ENCODE measurements around the gene CPED1.

The CPED1 gene

GRCh38 chr7:121329191-121330052, 340.9 kb downstream of the CPED1 start:
- no peak for TF ChIP-seq POLR2AphosphoS5 (IDR thresholded peaks at IDR 0.05; ENCODE audit: low read depth, low read length)
- TF ChIP-seq, protein P1, sequence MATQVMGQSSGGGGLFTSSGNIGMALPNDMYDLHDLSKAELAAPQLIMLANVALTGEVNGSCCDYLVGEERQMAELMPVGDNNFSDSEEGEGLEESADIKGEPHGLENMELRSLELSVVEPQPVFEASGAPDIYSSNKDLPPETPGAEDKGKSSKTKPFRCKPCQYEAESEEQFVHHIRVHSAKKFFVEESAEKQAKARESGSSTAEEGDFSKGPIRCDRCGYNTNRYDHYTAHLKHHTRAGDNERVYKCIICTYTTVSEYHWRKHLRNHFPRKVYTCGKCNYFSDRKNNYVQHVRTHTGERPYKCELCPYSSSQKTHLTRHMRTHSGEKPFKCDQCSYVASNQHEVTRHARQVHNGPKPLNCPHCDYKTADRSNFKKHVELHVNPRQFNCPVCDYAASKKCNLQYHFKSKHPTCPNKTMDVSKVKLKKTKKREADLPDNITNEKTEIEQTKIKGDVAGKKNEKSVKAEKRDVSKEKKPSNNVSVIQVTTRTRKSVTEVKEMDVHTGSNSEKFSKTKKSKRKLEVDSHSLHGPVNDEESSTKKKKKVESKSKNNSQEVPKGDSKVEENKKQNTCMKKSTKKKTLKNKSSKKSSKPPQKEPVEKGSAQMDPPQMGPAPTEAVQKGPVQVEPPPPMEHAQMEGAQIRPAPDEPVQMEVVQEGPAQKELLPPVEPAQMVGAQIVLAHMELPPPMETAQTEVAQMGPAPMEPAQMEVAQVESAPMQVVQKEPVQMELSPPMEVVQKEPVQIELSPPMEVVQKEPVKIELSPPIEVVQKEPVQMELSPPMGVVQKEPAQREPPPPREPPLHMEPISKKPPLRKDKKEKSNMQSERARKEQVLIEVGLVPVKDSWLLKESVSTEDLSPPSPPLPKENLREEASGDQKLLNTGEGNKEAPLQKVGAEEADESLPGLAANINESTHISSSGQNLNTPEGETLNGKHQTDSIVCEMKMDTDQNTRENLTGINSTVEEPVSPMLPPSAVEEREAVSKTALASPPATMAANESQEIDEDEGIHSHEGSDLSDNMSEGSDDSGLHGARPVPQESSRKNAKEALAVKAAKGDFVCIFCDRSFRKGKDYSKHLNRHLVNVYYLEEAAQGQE (IDR thresholded peaks at IDR 0.05; ENCODE audit: insufficient read depth in 1 of 2, low read depth in 2 of 2, low read length in 2 of 2): no peak
- TF ChIP-seq FOXP2 (optimal IDR thresholded peaks at IDR 0.05; ENCODE audit: borderline replicate concordance, extremely low read depth, extremely low read length, insufficient read depth): no peak
- no peak for TF ChIP-seq TAF1 (IDR thresholded peaks at IDR 0.05; ENCODE audit: borderline replicate concordance, insufficient read depth, low read length)
- TF ChIP-seq SIN3A (IDR thresholded peaks at IDR 0.05; ENCODE audit: borderline replicate concordance, insufficient read depth, low read length): no peak

GRCh38 chr7:121330053-121330833, 341.7 kb downstream of the CPED1 start:
- no peak for TF ChIP-seq SIN3A (IDR thresholded peaks at IDR 0.05; ENCODE audit: borderline replicate concordance, insufficient read depth, low read length)
- TF ChIP-seq, protein P1 (IDR thresholded peaks at IDR 0.05; ENCODE audit: insufficient read depth in 1 of 2, low read depth in 2 of 2, low read length in 2 of 2): no peak
- TF ChIP-seq FOXP2 (optimal IDR thresholded peaks at IDR 0.05; ENCODE audit: borderline replicate concordance, extremely low read depth, extremely low read length, insufficient read depth): no peak
- no peak for TF ChIP-seq TAF1 (IDR thresholded peaks at IDR 0.05; ENCODE audit: borderline replicate concordance, insufficient read depth, low read length)
- TF ChIP-seq POLR2AphosphoS5 (IDR thresholded peaks at IDR 0.05; ENCODE audit: low read depth, low read length): no peak

DNA sequence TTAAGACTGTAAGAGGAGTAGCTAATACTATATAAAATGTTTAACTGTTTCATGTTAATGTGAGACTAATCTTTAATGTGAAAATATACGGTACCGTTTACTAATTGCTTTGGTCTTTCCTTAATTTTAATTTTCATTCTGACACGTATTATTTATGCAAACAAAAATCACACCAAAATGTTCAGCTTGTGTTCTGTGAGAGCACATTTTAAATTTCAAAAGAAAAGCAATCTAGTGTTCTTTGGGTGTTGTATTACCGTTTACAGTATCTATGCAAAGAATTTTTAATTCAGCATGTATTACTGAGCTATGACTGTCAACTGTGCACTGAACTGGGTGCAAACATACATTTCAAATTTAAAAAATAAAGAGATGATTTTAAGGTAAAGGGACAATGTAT, 342.5 kb downstream of the CPED1 start:
- TF ChIP-seq TAF1 (IDR thresholded peaks at IDR 0.05; ENCODE audit: borderline replicate concordance, insufficient read depth, low read length) (no peak), FOXP2 (optimal IDR thresholded peaks at IDR 0.05; ENCODE audit: borderline replicate concordance, extremely low read depth, extremely low read length, insufficient read depth) (no peak), SIN3A (IDR thresholded peaks at IDR 0.05; ENCODE audit: borderline replicate concordance, insufficient read depth, low read length) (no peak), POLR2AphosphoS5 (IDR thresholded peaks at IDR 0.05; ENCODE audit: low read depth, low read length) (no peak)
- TF ChIP-seq, protein P1 (IDR thresholded peaks at IDR 0.05; ENCODE audit: insufficient read depth in 1 of 2, low read depth in 2 of 2, low read length in 2 of 2): no peak

DNA sequence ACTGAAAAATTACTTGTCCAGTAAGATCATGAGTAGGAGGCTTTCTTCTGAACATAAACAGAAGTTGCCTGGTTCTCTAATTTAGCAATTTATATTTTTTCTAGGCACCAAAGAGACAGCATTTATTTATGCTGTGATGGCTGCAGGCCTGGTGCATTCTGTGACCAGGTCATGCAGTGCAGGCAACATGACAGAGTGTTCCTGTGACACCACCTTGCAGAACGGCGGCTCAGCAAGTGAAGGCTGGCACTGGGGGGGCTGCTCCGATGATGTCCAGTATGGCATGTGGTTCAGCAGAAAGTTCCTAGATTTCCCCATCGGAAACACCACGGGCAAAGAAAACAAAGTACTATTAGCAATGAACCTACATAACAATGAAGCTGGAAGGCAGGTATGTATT, 343.1 kb downstream of the CPED1 start:
- no peak for TF ChIP-seq POLR2AphosphoS5 (IDR thresholded peaks at IDR 0.05; ENCODE audit: low read depth, low read length)
- TF ChIP-seq FOXP2 (optimal IDR thresholded peaks at IDR 0.05; ENCODE audit: borderline replicate concordance, extremely low read depth, extremely low read length, insufficient read depth): no peak
- TF ChIP-seq, protein P1 (IDR thresholded peaks at IDR 0.05; ENCODE audit: insufficient read depth in 1 of 2, low read depth in 2 of 2, low read length in 2 of 2): no peak
- TF ChIP-seq TAF1 (IDR thresholded peaks at IDR 0.05; ENCODE audit: borderline replicate concordance, insufficient read depth, low read length): no peak
- TF ChIP-seq SIN3A (IDR thresholded peaks at IDR 0.05; ENCODE audit: borderline replicate concordance, insufficient read depth, low read length): no peak
